ENCODE results near the gene DPH6.

DNA sequence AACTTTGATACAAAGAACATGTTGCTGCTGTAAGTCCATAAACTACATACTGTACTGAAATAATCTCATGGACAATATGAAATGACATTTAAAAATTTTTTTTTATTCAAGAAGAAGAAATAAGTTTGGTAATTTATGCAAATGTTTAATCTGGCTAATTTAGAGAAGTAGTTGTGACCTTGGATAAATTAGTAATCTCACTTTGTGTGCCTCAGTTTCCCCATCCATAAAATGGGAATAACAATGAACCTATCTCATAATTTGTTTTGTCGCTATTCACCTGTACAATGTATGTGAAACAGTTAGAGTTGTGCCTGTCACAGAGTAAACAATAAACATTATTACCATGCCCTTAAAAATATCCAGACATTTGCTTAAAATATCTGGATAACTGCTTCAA, 15.3 kb upstream of the DPH6 start:
- no peak for TF ChIP-seq EZH2phosphoT487 (IDR thresholded peaks at IDR 0.05)
- TF ChIP-seq, protein P1, sequence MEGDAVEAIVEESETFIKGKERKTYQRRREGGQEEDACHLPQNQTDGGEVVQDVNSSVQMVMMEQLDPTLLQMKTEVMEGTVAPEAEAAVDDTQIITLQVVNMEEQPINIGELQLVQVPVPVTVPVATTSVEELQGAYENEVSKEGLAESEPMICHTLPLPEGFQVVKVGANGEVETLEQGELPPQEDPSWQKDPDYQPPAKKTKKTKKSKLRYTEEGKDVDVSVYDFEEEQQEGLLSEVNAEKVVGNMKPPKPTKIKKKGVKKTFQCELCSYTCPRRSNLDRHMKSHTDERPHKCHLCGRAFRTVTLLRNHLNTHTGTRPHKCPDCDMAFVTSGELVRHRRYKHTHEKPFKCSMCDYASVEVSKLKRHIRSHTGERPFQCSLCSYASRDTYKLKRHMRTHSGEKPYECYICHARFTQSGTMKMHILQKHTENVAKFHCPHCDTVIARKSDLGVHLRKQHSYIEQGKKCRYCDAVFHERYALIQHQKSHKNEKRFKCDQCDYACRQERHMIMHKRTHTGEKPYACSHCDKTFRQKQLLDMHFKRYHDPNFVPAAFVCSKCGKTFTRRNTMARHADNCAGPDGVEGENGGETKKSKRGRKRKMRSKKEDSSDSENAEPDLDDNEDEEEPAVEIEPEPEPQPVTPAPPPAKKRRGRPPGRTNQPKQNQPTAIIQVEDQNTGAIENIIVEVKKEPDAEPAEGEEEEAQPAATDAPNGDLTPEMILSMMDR (IDR thresholded peaks at IDR 0.05): no peak
